ENCODE results near the gene TIRAP.

TIRAP gene

GRCh38 chr11:126328444-126328843 lies 45.6 kb downstream of the TIRAP start:
- H3K4me3 ChIP-seq (ENCODE audit: low read depth, low read length) = no peak overlapping the region
- TF ChIP-seq, protein P1, sequence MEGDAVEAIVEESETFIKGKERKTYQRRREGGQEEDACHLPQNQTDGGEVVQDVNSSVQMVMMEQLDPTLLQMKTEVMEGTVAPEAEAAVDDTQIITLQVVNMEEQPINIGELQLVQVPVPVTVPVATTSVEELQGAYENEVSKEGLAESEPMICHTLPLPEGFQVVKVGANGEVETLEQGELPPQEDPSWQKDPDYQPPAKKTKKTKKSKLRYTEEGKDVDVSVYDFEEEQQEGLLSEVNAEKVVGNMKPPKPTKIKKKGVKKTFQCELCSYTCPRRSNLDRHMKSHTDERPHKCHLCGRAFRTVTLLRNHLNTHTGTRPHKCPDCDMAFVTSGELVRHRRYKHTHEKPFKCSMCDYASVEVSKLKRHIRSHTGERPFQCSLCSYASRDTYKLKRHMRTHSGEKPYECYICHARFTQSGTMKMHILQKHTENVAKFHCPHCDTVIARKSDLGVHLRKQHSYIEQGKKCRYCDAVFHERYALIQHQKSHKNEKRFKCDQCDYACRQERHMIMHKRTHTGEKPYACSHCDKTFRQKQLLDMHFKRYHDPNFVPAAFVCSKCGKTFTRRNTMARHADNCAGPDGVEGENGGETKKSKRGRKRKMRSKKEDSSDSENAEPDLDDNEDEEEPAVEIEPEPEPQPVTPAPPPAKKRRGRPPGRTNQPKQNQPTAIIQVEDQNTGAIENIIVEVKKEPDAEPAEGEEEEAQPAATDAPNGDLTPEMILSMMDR (IDR thresholded peaks at IDR 0.05; ENCODE audit: low read depth, low read length) = no peak
- DNase-seq (ENCODE audit: low read depth, low spot score) = no peak
- in situ Hi-C loops (cut with HindIII; ENCODE audit: low sequenced_read_pairs) = no loop called here

- H3K4me3 ChIP-seq (ENCODE audit: low read depth, low read length) = no peak overlapping the region
- in situ Hi-C loops (cut with HindIII; ENCODE audit: low sequenced_read_pairs) = no loop called here
- DNase-seq (ENCODE audit: low read depth, low spot score) = no peak
- TF ChIP-seq, protein P1 (IDR thresholded peaks at IDR 0.05; ENCODE audit: low read depth, low read length) = no peak
These were observed 46.2 kb downstream of the TIRAP start for GRCh38 chr11:126328938-126329643.

DNA sequence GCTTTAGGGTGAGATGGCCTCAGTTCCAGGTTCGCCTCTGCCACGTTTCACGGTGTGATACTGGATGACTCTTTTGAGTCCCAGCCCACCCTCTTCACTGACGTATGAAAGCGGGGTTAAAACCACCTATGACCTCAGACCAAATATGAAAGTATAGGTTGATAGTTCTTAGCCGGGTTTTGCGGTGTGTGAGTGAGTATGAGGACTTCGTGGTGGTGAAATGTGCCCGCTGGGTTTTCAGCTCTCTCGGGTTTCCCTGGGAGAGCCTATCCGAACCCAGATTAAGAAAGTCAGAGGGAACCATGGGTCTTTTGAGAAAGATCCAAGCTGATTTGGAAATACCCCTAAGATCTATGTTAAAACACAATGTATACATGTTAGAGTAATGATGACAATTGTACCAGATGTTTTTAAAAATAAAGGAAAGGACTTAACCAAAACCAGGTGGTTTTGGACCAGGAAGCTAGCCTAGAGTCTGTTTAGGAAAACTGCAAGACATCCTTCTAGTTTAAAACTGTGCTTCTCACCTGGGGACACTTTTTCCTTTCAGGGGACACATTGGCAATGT lies 46.8 kb downstream of the TIRAP start:
- TF ChIP-seq, protein P1 (IDR thresholded peaks at IDR 0.05; ENCODE audit: low read depth, low read length) = no peak
- no peak overlapping the region for H3K4me3 ChIP-seq (ENCODE audit: low read depth, low read length)
- DNase-seq (ENCODE audit: low read depth, low spot score) = no peak
- in situ Hi-C loops (cut with HindIII; ENCODE audit: low sequenced_read_pairs) = no loop called here

DNA sequence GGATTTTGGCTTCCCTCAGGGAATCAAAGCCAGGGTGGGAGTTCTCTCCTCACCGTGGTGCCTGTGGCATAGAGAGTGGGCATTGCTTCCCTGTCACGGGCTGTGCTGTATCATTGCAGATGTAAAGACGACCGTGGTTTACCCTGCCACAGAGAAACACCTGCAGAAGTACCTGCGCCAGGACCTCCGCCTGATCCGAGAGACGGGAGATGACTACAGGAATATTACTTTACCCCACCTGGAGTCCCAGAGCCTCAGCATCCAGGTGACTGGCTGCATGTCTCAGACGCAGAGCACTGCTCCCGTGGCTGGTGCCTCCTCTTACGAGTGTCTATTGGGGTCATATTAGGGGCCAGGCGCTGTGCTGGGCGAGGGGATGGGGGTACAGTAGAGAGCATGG lies 48.4 kb downstream of the TIRAP start:
- TF ChIP-seq, protein P1 (IDR thresholded peaks at IDR 0.05; ENCODE audit: low read depth, low read length) = no peak
- no peak for DNase-seq (ENCODE audit: low read depth, low spot score)
- H3K4me3 ChIP-seq (ENCODE audit: low read depth, low read length) = no peak overlapping the region
- in situ Hi-C loops (cut with HindIII; ENCODE audit: low sequenced_read_pairs) = no loop called here

- peak; percentile 83 for DNase-seq (ENCODE audit: low read depth, low spot score)
- H3K4me3 ChIP-seq (ENCODE audit: low read depth, low read length) = no peak overlapping the region
- TF ChIP-seq, protein P1 (IDR thresholded peaks at IDR 0.05; ENCODE audit: low read depth, low read length) = no peak
- in situ Hi-C loops (cut with HindIII; ENCODE audit: low sequenced_read_pairs) = no loop called here
These were observed 49.4 kb downstream of the TIRAP start for GRCh38 chr11:126332221-126332711.

GRCh38 chr11:126333142-126333541 lies 50.2 kb downstream of the TIRAP start:
- TF ChIP-seq, protein P1 (IDR thresholded peaks at IDR 0.05; ENCODE audit: low read depth, low read length) = no peak
- DNase-seq (ENCODE audit: low read depth, low spot score) = no peak
- no peak overlapping the region for H3K4me3 ChIP-seq (ENCODE audit: low read depth, low read length)
- in situ Hi-C loops (cut with HindIII; ENCODE audit: low sequenced_read_pairs) = no loop called here
